ENCODE measurements around the gene THRAP3. TPM values are rescaled to one million over a fixed set of nuclear protein-coding genes. Genes with fewer than 3 reads are reported as not detected.

The THRAP3 gene
- total RNA-seq, 2 donors from 2014 or later, result 81.0 to 103 TPM

- Histone ChIP-seq H3K27me3 (no peaks in the 10 kb centered on the region), H3K4me1 (peaks cover 5% of the 10 kb centered on the region), H3K9ac (ENCODE audit: low read depth in 2 of 2, low read length in 2 of 2) (no peak overlapping the region), H3K9me3 (no peaks in the 10 kb centered on the region), H3K36me3 (no peaks in the 10 kb centered on the region), H3K4me3 (no peak overlapping the region), H3K27ac (no peak overlapping the region)
- intact Hi-C loops (cut with DNase I), result no loop called here
- DNase-seq, result no peak
- TF ChIP-seq CTCF (IDR thresholded peaks at IDR 0.05), result no peak
These were observed 106.7 kb downstream of the THRAP3 start for GRCh38 chr1:36330940-36331339.

DNA sequence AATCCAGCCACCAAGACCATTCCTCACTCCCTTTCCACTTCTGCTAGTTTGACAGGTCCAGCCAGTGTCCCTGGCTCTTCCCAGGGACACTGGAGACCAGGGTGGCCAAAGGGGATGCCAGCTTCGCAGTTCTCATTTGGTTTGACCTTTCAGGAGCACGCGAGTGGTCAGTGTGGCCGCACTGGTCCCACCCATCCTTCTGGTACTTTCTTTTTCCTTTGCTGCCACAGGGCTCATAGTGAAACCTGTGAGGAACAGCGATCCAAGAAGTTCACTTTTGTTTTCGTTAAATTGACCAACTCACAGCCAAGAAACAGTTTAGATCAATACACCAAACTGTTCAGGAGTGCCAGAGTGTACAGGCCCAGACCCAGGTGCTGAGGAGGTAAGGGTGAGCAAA, 113.6 kb downstream of the THRAP3 start:
- H3K9me3 ChIP-seq, result no peaks in the 10 kb centered on the region
- no peak for TF ChIP-seq CTCF (IDR thresholded peaks at IDR 0.05)
- no peak overlapping the region for H3K4me3 ChIP-seq
- H3K27ac ChIP-seq, result no peak overlapping the region
- intact Hi-C loops (cut with DNase I), result no loop called here
- no peaks in the 10 kb centered on the region for H3K4me1 ChIP-seq
- no peaks in the 10 kb centered on the region for H3K36me3 ChIP-seq
- DNase-seq, result no peak
- H3K27me3 ChIP-seq, result no peaks in the 10 kb centered on the region
- no peak overlapping the region for H3K9ac ChIP-seq (ENCODE audit: low read depth in 2 of 2, low read length in 2 of 2)

DNA sequence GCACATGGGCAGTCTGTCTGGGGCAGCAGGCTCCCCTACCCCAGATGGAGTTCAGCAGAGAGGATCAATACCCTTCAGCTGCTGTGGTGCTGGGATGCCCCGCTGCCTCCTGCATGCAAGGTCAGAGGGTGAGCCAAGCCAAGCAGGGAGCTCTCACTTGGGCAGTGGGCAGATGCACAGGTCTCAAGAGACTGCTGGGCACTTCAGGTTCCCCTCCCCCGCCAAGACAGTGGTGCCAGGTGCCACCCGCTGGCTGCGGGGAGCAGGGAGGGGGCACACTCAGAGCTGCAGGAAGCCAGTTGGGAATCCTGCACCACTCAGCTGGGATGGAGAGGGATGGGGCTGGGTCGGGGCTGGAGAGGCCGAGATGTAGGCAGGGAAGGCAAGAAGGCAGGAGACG, 115.0 kb downstream of the THRAP3 start:
- H3K36me3 ChIP-seq, result no peaks in the 10 kb centered on the region
- no peaks in the 10 kb centered on the region for H3K9me3 ChIP-seq
- intact Hi-C loops (cut with DNase I), result no loop called here
- no peak for DNase-seq
- no peaks in the 10 kb centered on the region for H3K4me1 ChIP-seq
- H3K9ac ChIP-seq (ENCODE audit: low read depth in 2 of 2, low read length in 2 of 2), result no peak overlapping the region
- TF ChIP-seq CTCF (IDR thresholded peaks at IDR 0.05), result no peak
- H3K27me3 ChIP-seq, result no peaks in the 10 kb centered on the region
- no peak overlapping the region for H3K27ac ChIP-seq
- H3K4me3 ChIP-seq, result no peak overlapping the region

- intact Hi-C loops (cut with DNase I), result loop anchor here (2.0 kb wide), 1 partner anchor 81 kb away; no protein-coding TSS in a partner anchor
- Histone ChIP-seq H3K36me3 (no peaks in the 10 kb centered on the region), H3K27ac (no peak overlapping the region), H3K27me3 (no peaks in the 10 kb centered on the region), H3K9me3 (no peaks in the 10 kb centered on the region), H3K4me3 (no peak overlapping the region), H3K4me1 (no peaks in the 10 kb centered on the region), H3K9ac (ENCODE audit: low read depth in 2 of 2, low read length in 2 of 2) (no peak overlapping the region)
- TF ChIP-seq CTCF (IDR thresholded peaks at IDR 0.05), result no peak
- no peak for DNase-seq
These were observed 115.4 kb downstream of the THRAP3 start for GRCh38 chr1:36339615-36340014.

DNA sequence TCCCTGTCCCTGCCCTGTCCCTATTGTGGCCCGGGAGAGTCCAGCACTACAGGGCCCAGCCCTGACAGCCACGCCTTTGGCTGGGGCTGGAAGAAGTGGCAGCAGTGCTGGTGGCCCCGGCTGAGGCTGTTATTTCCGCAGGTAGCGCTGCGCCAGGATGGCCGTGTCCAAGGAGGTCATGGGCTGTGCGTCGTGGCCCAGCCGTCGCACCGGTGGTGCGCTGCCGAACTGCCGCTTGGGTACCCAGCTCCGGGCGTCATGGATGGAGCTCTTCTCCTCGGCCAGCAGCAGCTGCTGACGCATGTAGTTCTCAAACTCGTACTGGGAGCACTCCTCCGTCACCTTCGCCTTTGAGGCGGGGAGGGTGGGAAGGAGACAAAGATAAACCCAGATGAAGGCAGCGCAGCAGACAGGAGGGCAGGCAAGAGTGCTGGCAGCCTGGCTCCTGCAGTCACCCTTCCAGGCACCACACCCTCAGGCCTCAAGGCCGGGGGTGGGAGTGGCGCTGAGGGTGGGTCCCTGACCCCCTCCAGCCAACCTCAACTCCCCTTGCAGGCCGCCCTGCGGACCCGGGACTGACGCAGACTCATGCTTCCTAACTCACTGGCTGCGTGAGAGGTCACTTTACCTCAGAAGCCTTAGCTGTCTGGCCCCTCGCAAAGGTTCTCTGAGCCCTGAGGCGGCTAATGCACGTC, 117.5 kb downstream of the THRAP3 start:
- Histone ChIP-seq H3K36me3 (peaks cover 3% of the 10 kb centered on the region), H3K9me3 (no peaks in the 10 kb centered on the region), H3K27ac (no peak overlapping the region), H3K4me3 (no peak overlapping the region), H3K9ac (ENCODE audit: low read depth in 2 of 2, low read length in 2 of 2) (no peak overlapping the region), H3K27me3 (no peaks in the 10 kb centered on the region), H3K4me1 (no peaks in the 10 kb centered on the region)
- intact Hi-C loops (cut with DNase I), result loop anchor here (2.0 kb wide), 1 partner anchor 79 kb away; no protein-coding TSS in a partner anchor
- no peak for TF ChIP-seq CTCF (IDR thresholded peaks at IDR 0.05)
- no peak for DNase-seq
